ENCODE data around the gene STX16. TPM values are rescaled to one million over a fixed set of nuclear protein-coding genes. Genes with fewer than 3 reads are reported as not detected.

The STX16 gene
- total RNA-seq, 2 experiments from 2014 or later: 101 to 110 TPM

DNA sequence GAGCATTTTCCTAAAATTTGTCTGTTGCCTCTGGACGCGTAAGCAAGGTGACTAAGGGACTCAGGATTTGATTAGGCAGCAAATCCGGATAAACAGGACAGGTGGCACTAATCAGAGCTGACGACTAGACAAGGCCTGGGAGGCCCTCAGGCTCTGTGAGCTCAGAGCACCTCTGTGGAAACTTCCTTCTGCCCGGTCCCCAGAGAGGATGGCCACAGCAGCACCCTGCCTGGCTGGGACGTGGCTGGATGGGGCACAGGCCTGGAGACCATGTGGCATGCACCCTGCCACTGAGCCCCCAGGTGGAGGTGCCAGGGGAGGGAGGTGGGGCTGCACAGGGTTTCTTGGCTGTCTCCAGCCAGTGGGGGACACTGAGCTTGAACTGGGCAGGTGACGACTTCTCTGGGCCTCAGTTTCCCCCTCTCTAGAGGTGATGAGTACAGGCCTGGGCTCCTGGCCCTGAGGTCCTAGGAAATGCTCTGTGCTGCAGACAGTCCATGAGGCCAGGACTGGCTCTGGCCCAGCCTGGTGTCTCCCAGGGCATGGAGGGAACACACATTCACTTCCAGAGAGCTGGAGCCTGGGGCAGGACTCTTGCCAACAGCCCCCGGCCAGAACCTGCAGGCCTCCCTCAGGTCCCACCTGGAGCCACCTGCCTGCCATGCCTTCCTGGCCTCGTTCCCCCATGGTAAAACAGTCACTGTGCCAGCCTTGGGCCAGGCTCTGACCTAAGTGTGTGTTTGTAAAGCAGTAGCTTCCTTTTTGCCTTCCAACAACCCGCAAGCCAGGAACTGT, 39.6 kb upstream of the STX16 start:
- Mint-ChIP-seq H3K27me3 (no peaks in the 10 kb centered on the region), H3K36me3 (ENCODE audit: low read depth) (no peaks in the 10 kb centered on the region), H3K4me3 (no peak overlapping the region), H3K9me3 (ENCODE audit: low read depth) (no peaks in the 10 kb centered on the region), H3K4me1 (no peaks in the 10 kb centered on the region), H3K27ac (no peak overlapping the region)
- ATAC-seq (no peak), DNase-seq (no peak)
- ChIA-PET CTCF (no interaction called here), POLR2A (no interaction called here)
- intact Hi-C loops (cut with DNase I, micrococcal nuclease): no loop called here

- no peak for ATAC-seq
- POLR2A ChIA-PET: no interaction called here
Measured at GRCh38 chr20:58612121-58612691, 38.9 kb upstream of the STX16 start.

GRCh38 chr20:58613061-58613854, 37.8 kb upstream of the STX16 start:
- DNase-seq (no peak), ATAC-seq (no peak)
- H3K36me3 Mint-ChIP-seq (ENCODE audit: low read depth): no peaks in the 10 kb centered on the region
- no peak overlapping the region for H3K4me3 Mint-ChIP-seq
- POLR2A ChIA-PET: no interaction called here
- no peaks in the 10 kb centered on the region for H3K4me1 Mint-ChIP-seq
- H3K27ac Mint-ChIP-seq: no peak overlapping the region
- H3K27me3 Mint-ChIP-seq: no peaks in the 10 kb centered on the region
- intact Hi-C loops (cut with DNase I, micrococcal nuclease): no loop called here
- CTCF ChIA-PET: interaction anchor here (0.7 to 1.5 kb wide), 2 partner anchors 9 to 39 kb away, joined by 3 to 8 read pairs; no protein-coding TSS in a partner anchor
- H3K9me3 Mint-ChIP-seq (ENCODE audit: low read depth): no peaks in the 10 kb centered on the region

More at GRCh38 chr20:58612121-58612691, 38.9 kb upstream of the STX16 start:
- Mint-ChIP-seq H3K36me3 (ENCODE audit: low read depth) (no peaks in the 10 kb centered on the region), H3K4me1 (no peaks in the 10 kb centered on the region), H3K4me3 (no peak overlapping the region), H3K9me3 (ENCODE audit: low read depth) (no peaks in the 10 kb centered on the region), H3K27me3 (no peaks in the 10 kb centered on the region), H3K27ac (no peak overlapping the region)
- intact Hi-C loops (cut with DNase I, micrococcal nuclease): no loop called here
- CTCF ChIA-PET: no interaction called here
- DNase-seq: no peak

GRCh38 chr20:58614366-58614765, 36.7 kb upstream of the STX16 start:
- Mint-ChIP-seq H3K9me3 (ENCODE audit: low read depth) (no peaks in the 10 kb centered on the region), H3K27ac (no peak overlapping the region), H3K36me3 (ENCODE audit: low read depth) (no peaks in the 10 kb centered on the region), H3K4me3 (no peak overlapping the region), H3K4me1 (no peaks in the 10 kb centered on the region), H3K27me3 (peaks cover 7% of the 10 kb centered on the region)
- ChIA-PET POLR2A (no interaction called here), CTCF (interaction anchor here (1.5 kb wide), 1 partner anchor 8 kb away, joined by 8 read pairs; no protein-coding TSS in a partner anchor)
- intact Hi-C loops (cut with DNase I, micrococcal nuclease): no loop called here
- DNase-seq: no peak
- ATAC-seq: no peak

DNA sequence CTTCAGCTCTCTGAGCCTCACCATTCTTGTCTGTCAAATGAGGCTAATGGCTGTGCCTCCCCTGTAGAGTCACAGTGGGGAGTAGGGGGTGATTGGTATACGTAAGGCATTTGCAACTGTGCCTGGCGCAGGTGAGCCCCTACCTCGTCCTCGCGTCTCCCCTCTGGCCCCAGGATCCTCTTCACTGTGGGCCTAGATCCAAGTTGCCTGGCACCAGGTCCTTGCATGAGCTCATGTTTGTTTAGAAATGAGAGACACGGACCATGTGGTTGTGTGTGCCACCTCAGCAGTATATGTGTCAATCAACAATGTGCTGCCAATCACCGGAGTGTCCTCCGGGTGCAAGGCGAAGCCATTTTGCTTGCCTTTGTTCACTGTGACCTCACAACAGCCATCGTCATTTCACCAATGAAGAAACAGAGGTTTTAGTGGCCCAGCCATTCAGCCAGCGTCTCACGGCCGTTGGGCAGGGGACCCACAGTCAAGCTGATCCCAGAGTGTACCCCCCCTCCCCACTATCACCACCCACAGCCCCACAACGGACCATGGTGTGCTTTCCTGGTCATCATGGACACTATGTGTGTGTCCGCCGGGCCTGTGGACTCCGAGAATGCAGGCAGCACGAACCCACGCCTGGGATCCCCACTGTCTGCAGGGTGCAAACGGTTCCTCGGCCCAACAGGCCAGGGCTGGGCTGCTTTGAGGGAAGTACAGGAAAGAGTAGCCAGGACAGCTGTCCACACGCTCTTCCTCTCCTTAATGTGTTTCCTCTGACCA, 35.9 kb upstream of the STX16 start:
- Mint-ChIP-seq H3K27me3 (peaks cover 9% of the 10 kb centered on the region), H3K27ac (no peak overlapping the region)

GRCh38 chr20:58616411-58616810, 34.7 kb upstream of the STX16 start:
- intact Hi-C loops (cut with DNase I, micrococcal nuclease): no loop called here
- POLR2A ChIA-PET: no interaction called here
- Mint-ChIP-seq H3K36me3 (ENCODE audit: low read depth) (no peaks in the 10 kb centered on the region), H3K27ac (no peak overlapping the region), H3K4me3 (no peak overlapping the region), H3K27me3 (peaks cover 9% of the 10 kb centered on the region), H3K9me3 (ENCODE audit: low read depth) (no peaks in the 10 kb centered on the region), H3K4me1 (no peaks in the 10 kb centered on the region)
- CTCF ChIA-PET: no interaction called here
- no peak for ATAC-seq
- no peak for DNase-seq

More for the DNA sequence above, 35.9 kb upstream of the STX16 start:
- no peaks in the 10 kb centered on the region for H3K4me1 Mint-ChIP-seq
- no peaks in the 10 kb centered on the region for H3K9me3 Mint-ChIP-seq (ENCODE audit: low read depth)
- ChIA-PET POLR2A (no interaction called here), CTCF (no interaction called here)
- DNase-seq: no peak
- intact Hi-C loops (cut with DNase I, micrococcal nuclease): no loop called here
- H3K36me3 Mint-ChIP-seq (ENCODE audit: low read depth): no peaks in the 10 kb centered on the region
- ATAC-seq: no peak
- no peak overlapping the region for H3K4me3 Mint-ChIP-seq

DNA sequence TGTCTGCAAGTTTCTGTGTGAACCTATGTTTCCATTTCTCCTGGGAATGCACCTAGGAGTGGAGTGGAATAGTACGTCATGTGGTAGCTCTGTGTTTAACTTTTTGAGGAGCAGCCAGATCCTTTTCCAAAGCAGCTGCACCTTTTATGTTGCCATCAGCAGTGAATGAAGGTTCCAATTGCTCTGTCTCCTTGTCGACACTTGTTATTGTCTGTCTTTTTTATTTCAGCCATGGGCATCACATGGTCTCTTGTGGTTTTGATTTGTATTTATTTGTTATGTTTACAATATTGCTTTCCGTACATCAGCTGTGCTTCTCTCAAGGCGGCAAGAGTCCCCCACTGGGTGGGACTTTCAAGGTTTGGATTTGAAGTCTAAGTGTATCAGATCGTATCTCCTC, 33.9 kb upstream of the STX16 start:
- Mint-ChIP-seq H3K4me3 (no peak overlapping the region), H3K4me1 (no peaks in the 10 kb centered on the region), H3K27ac (no peak overlapping the region), H3K27me3 (peaks cover 9% of the 10 kb centered on the region), H3K36me3 (ENCODE audit: low read depth) (no peaks in the 10 kb centered on the region), H3K9me3 (ENCODE audit: low read depth) (no peaks in the 10 kb centered on the region)
- ChIA-PET CTCF (interaction anchor here (0.7 kb wide), 1 partner anchor 16 kb away, joined by 3 read pairs; no protein-coding TSS in a partner anchor), POLR2A (no interaction called here)
- DNase-seq (no peak), ATAC-seq (no peak)
- intact Hi-C loops (cut with DNase I, micrococcal nuclease): no loop called here

- no peak for DNase-seq
- H3K4me1 Mint-ChIP-seq: no peaks in the 10 kb centered on the region
- H3K9me3 Mint-ChIP-seq (ENCODE audit: low read depth): no peaks in the 10 kb centered on the region
- intact Hi-C loops (cut with DNase I, micrococcal nuclease): no loop called here
- no peaks in the 10 kb centered on the region for H3K36me3 Mint-ChIP-seq (ENCODE audit: low read depth)
- no peak overlapping the region for H3K27ac Mint-ChIP-seq
- no peak overlapping the region for H3K4me3 Mint-ChIP-seq
- ChIA-PET CTCF (interaction anchor here (0.5 to 0.9 kb wide), 3 partner anchors 189 to 408 kb away, joined by 3 to 4 read pairs (median 3); no protein-coding TSS in a partner anchor), POLR2A (no interaction called here)
- H3K27me3 Mint-ChIP-seq: peaks cover 9% of the 10 kb centered on the region
- ATAC-seq: no peak
Measured at GRCh38 chr20:58618351-58619076, 32.6 kb upstream of the STX16 start.

DNA sequence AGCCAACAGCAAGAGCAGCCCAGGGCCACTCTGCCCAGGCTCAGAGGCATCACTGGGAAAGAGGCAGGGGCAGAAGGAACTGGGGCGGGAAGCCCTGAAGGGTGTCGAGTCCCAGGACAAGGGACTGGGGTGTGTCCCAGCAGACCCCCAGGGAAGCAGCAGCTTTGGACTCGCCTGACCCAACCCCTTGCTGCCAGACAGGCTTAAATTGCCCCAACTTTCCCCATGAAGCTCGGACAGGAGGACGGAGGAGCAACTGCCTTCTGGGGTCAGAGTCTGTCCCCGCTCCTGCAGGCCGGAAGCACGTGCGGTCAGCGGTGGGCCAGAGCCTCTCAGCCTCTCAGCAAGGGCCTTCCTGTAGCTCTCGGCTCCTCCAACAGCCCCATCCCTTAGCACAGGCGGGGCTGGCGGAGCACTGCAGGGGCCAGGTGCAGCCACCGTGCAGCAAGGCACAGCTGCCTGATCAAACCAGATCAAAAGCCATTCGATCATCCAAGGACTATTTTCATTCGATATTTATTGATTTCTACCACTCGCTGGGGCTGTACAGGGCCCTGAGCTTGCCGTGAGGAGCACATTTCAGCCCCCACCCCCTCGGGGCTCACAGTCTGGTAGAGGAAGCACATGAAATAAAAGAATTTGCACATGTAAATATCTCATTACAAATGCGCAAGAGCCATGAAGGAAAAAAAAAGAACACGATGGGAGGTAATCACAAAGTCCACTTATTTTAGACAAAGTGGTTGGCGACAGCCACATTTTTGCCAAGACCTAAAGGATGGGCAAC, 31.8 kb upstream of the STX16 start:
- no peaks in the 10 kb centered on the region for H3K9me3 Mint-ChIP-seq (ENCODE audit: low read depth)
- no peaks in the 10 kb centered on the region for H3K36me3 Mint-ChIP-seq (ENCODE audit: low read depth)
- H3K27me3 Mint-ChIP-seq: peaks cover 9% of the 10 kb centered on the region
- POLR2A ChIA-PET: no interaction called here
- intact Hi-C loops (cut with DNase I, micrococcal nuclease): no loop called here
- no peak for ATAC-seq
- no peak overlapping the region for H3K4me3 Mint-ChIP-seq
- DNase-seq: no peak
- no peaks in the 10 kb centered on the region for H3K4me1 Mint-ChIP-seq
- no peak overlapping the region for H3K27ac Mint-ChIP-seq
- CTCF ChIA-PET: interaction anchor here (0.9 to 1.2 kb wide), 2 partner anchors 116 to 409 kb away, joined by 3 read pairs; no protein-coding TSS in a partner anchor

DNA sequence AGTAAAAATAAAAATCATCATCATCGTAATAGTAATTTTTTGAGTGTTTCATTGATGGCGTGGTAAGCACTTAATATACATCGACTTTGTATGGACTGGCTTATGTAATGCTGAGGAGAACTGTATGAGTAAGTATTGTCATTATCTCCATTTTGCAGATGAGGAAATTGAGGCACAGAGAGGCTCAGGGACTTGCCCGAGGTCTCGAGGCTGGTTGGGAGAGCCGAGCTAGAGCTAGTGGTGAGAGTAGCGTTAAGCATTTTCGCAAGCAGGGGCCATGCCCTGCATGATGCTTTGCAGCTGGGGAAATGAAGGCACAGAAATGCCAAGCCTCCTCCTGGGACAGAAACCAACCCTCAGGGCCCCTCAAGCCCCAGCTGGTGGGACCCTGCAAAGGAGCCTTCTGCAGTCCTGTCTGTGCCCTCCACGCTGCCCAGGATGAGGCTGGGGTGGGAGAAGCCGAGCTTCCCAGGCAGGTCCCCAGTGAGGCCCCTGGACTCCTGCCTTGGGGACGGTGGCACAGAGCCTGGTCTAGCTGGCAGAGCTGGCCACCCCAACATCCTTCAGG, 31.1 kb upstream of the STX16 start:
- ChIA-PET POLR2A (no interaction called here), CTCF (interaction anchor here (1.2 kb wide), 1 partner anchor 117 kb away, joined by 3 read pairs; no protein-coding TSS in a partner anchor)
- Mint-ChIP-seq H3K4me3 (no peak overlapping the region), H3K4me1 (no peaks in the 10 kb centered on the region), H3K27ac (no peak overlapping the region), H3K9me3 (ENCODE audit: low read depth) (no peaks in the 10 kb centered on the region), H3K36me3 (ENCODE audit: low read depth) (no peaks in the 10 kb centered on the region), H3K27me3 (peaks cover 9% of the 10 kb centered on the region)
- ATAC-seq: no peak
- no peak for DNase-seq
- intact Hi-C loops (cut with DNase I, micrococcal nuclease): no loop called here

Measured in activated CD4-positive, alpha-beta T cell treated with anti-CD3 and anti-CD28 coated beads for 36 hours (primary cell).